HG03139 (cell line): ENCODE results near the gene ANKRD36.
"Not testable (repeated sequence)": the region's sequence is repeated elsewhere in the genome, so short reads cannot be mapped to it uniquely, and the experiment has no call there.

Experiments
- ATAC-seq: cut with Tn5 transposase; IDR thresholded peaks from one replicate; pipeline ENCODE4 v1.9.1; 2021; ENCODE audit not compliant: unreplicated experiment

Gene ANKRD36

DNA sequence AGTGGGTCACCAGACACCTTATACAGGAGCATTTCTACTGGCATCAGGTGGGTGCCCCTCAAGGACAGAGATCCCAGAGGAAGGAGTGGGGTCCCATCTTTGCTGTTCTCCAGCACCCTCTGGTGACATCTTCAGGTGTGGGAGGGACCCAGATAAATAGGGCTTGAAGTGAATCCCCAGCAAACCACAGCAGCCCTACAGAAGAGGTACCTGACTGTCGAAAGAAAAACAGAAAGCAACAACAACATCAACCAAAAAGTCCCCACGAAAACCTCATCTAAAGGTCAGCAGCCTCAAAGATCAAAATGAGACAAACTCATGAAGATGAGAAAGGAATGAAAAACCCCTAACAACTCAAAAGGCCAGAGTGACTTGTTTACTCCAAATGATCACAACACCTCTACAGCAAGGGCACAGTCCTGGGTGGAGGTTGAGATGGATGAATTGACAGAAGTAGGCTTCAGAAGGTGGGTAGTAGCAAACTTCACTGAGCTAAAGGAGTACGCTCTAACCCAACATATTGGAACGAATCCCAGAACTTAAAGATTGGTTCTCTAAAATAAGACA, 163.4 kb downstream of the ANKRD36 start:
- not testable (repeated sequence) for ATAC-seq

DNA sequence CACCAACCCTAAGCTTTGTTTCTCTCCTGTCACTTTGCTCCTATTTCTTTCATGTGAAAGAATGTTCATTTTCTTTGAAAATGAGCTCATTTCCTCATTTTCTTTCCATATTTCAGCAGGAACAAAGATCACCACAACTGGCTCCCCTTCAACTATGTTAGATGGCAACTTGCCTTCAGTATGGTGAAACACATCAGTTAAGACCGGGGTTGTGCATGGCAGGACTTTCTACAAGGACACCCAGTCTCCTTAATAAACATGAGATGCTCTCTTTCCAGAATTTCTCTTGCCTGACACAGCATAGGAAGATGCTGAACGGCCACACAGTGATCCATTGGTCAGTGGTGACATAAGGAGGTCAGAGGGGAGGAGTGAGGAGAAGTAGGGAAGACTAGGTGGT, 172.2 kb downstream of the ANKRD36 start:
- not testable (repeated sequence) for ATAC-seq

DNA sequence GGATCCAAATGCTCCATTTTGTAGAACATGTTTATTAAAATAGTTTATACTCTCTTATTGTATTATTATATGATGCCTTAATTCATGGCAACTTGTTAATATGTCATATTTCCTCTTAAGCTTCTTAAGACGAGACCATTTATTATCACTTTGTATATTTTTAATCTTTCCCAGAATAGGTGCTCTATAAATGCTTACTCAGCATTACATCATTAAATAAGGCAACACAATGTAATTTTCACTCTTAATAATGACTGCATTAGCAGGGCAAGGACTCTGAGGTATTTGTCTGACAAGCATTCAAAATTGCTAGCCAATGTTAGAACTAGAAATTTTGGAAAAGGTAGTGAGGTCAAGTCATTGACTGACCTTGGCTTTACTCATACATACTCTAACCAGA, 180.7 kb downstream of the ANKRD36 start:
- not testable (repeated sequence) for ATAC-seq
